Endothelial cell of umbilical vein (primary cell): ENCODE results near the gene CDH15. TPM values are rescaled to one million over a fixed set of nuclear protein-coding genes. Genes with fewer than 3 reads are reported as not detected.

Experiments
- BruUV-seq: library from RNA; stranded (reverse); fragments of 400-500 nt; replicated peaks from 2 replicates; lab custom pipeline; 2021; lab: Mats Ljungman, UMichigan
- CTCF ChIA-PET: fragments of 300-600, 350-600 bp; sonication (Branson Sonifier 250); formaldehyde crosslinking; loops from one replicate; lab custom pipeline; 2021; ENCODE audit warnings: antibody characterized with exemption, inconsistent platforms; lab: Charles Lee
- POLR2A ChIA-PET: fragments of 300-600, 350-600 bp; sonication (Branson Sonifier 250); formaldehyde crosslinking; loops from one replicate; lab custom pipeline; 2021; ENCODE audit warnings: antibody characterized with exemption, inconsistent platforms; lab: Charles Lee
- DNase-seq: peaks from one replicate; pipeline ENCODE4 v3.0.0-alpha.2; 2011; ENCODE audit warnings: low read depth, low spot score
- FAIRE-seq: peaks from 2 replicates; lab custom pipeline; 2011; peaks lifted over from hg19 to GRCh38; lab: Jason Lieb, UNC
- H2AFZ ChIP-seq: 2 replicates; pipeline ENCODE4 v1.6.0; 2012; ENCODE audit warnings: low read depth, low read length, control low read depth, inconsistent platforms
- H3K27ac ChIP-seq: 2 replicates; pipeline ENCODE4 v1.5.1; 2011; ENCODE audit warnings: low read depth, mild to moderate bottlenecking, control low read depth, low read length, moderate library complexity; ENCODE audit not compliant: insufficient read depth
- H3K27me3 ChIP-seq, 2 experiments: 2 replicates each; pipeline versions ENCODE4 v1.6.0 to v1.6.1; 2011; ENCODE audit warnings: low read length in 2 of 2, mixed read lengths in 1 of 2; ENCODE audit not compliant: control insufficient read depth in 2 of 2, insufficient read depth in 2 of 2
- H3K36me3 ChIP-seq, 2 experiments: 2 replicates in 1 of 2; 3 replicates in 1 of 2; pipeline ENCODE4 v1.5.1; 2011; ENCODE audit warnings: low read length in 2 of 2, mild to moderate bottlenecking in 1 of 2, moderate library complexity in 1 of 2; ENCODE audit not compliant: control insufficient read depth in 2 of 2, insufficient read depth in 2 of 2; ENCODE audit errors: extremely low read depth in 1 of 2
- H3K4me1 ChIP-seq: 3 replicates; pipeline ENCODE4 v1.5.1; 2011; ENCODE audit warnings: mild to moderate bottlenecking, low read length; ENCODE audit not compliant: control insufficient read depth, insufficient read depth; ENCODE audit errors: extremely low read depth
- H3K4me2 ChIP-seq: 2 replicates; pipeline ENCODE4 v1.6.1; 2011; ENCODE audit warnings: low read length, control low read depth, mixed read lengths; ENCODE audit not compliant: insufficient read depth
- H3K4me3 ChIP-seq, 3 experiments: fragments of 200-600 bp in 1 of 3; sonication (generic), shearing (Covaris generic) in 1 of 3; replicated peaks in 1 of 3; 2 replicates each; pipeline ENCODE4 v1.5.1; 2011 to 2016; ENCODE audit warnings: control low read depth in 3 of 3, low read length in 3 of 3, mild to moderate bottlenecking in 2 of 3, inconsistent platforms in 1 of 3, low read depth in 1 of 3, moderate library complexity in 1 of 3; ENCODE audit not compliant: insufficient read depth in 1 of 3
- H3K79me2 ChIP-seq: 2 replicates; pipeline ENCODE4 v1.6.0; 2012; ENCODE audit warnings: low read length, inconsistent platforms; ENCODE audit not compliant: control insufficient read depth, insufficient read depth
- H3K9ac ChIP-seq: replicated peaks from 2 replicates; pipeline ENCODE3; 2011; ENCODE audit warnings: low read length, control low read depth; ENCODE audit not compliant: insufficient read depth; ENCODE audit errors: extremely low read depth
- H3K9me1 ChIP-seq: replicated peaks from 3 replicates; pipeline ENCODE4 v1.6.0; 2011; ENCODE audit warnings: mild to moderate bottlenecking, low read length; ENCODE audit not compliant: control insufficient read depth, insufficient read depth; ENCODE audit errors: extremely low read depth
- H3K9me3 ChIP-seq: replicated peaks from 2 replicates; pipeline ENCODE4 v1.5.1; 2012; ENCODE audit warnings: low read length, inconsistent platforms; ENCODE audit not compliant: control insufficient read depth, insufficient read depth
- H4K20me1 ChIP-seq: replicated peaks from 2 replicates; pipeline ENCODE3; 2011; ENCODE audit warnings: mild to moderate bottlenecking, low read length; ENCODE audit not compliant: control insufficient read depth, insufficient read depth; ENCODE audit errors: extremely low read depth
- EZH2 ChIP-seq: IDR thresholded peaks from 2 replicates; pipeline ENCODE4 v1.6.1; 2012; ENCODE audit warnings: borderline replicate concordance, low read depth, mild to moderate bottlenecking, moderate library complexity, low read length, inconsistent platforms; ENCODE audit not compliant: severe bottlenecking
- FOS ChIP-seq: IDR thresholded peaks from 2 replicates; pipeline ENCODE4 v1.6.1; 2011; ENCODE audit warnings: mild to moderate bottlenecking, low read length, moderate library complexity, borderline replicate concordance; ENCODE audit not compliant: insufficient read depth
- GATA2 ChIP-seq: IDR thresholded peaks from 2 replicates; pipeline ENCODE4 v1.7.0; 2011; ENCODE audit warnings: low read depth, mild to moderate bottlenecking, moderate library complexity, mixed read lengths, low read length; ENCODE audit not compliant: insufficient read length, insufficient read depth
- JUN ChIP-seq: IDR thresholded peaks from 2 replicates; pipeline ENCODE4 v1.6.1; 2011; ENCODE audit warnings: borderline replicate concordance, low read depth; ENCODE audit not compliant: insufficient read length, insufficient read depth
- MAX ChIP-seq: IDR thresholded peaks from 2 replicates; pipeline ENCODE4 v1.6.1; 2011; ENCODE audit not compliant: insufficient read depth, insufficient read length
- MYC ChIP-seq: IDR thresholded peaks from one replicate; pipeline ENCODE4 v1.6.1; 2011; ENCODE audit warnings: mild to moderate bottlenecking, low read depth, low read length
- POLR2A ChIP-seq: IDR thresholded peaks from 2 replicates; pipeline ENCODE4 v1.6.1; 2012; ENCODE audit warnings: low read depth, mild to moderate bottlenecking, control low read depth, low read length
- POLR2AphosphoS5 ChIP-seq: IDR thresholded peaks from 2 replicates; pipeline ENCODE4 v1.6.1; 2012; ENCODE audit warnings: low read depth, mild to moderate bottlenecking, control low read depth, low read length, moderate library complexity; ENCODE audit not compliant: insufficient read depth
- dilution Hi-C: fragments of 300-500 bp; cut with MboI; formaldehyde crosslinking; loops from one replicate; pipeline ENCODE4 v1.15.0; 2019; ENCODE audit warnings: low sequenced_read_pairs; ENCODE audit not compliant: extremely low pct_ligation_motif_present
- intact Hi-C: fragments of 100-400 bp; cut with micrococcal nuclease; formaldehyde crosslinking; loops from one replicate; pipeline ENCODE4 v1.10.0; 2022
- polyA plus RNA-seq, 4 experiments: library from polyadenylated mRNA; depleted of rRNA in 3 of 4; stranded (reverse) in 3 of 4; unstranded in 1 of 4; fragments of >200 nt; gene quantifications; 2 replicates each; pipeline versions ENCODE4 v1.2.1 to v1.2.3, GENCODE V29; 2011 to 2012; ENCODE audit warnings: missing spikeins in 1 of 4
- total RNA-seq: library from RNA; stranded (reverse); gene quantifications from 2 replicates; pipeline ENCODE4 v1.2.3, GENCODE V29; 2021
- TF ChIP-seq, protein P1 (sequence below), 2 donors: IDR thresholded peaks; 1 replicate in 1 of 2; 2 replicates in 1 of 2; pipeline ENCODE4 v1.5.1; 2011; ENCODE audit warnings: low read length in 2 of 2, mild to moderate bottlenecking in 2 of 2, moderate library complexity in 2 of 2, control low read depth in 1 of 2, inconsistent platforms in 1 of 2, low read depth in 1 of 2; ENCODE audit not compliant: insufficient read depth in 1 of 2; ENCODE audit errors: extremely low read depth in 1 of 2

Gene CDH15
- total and polyA plus RNA-seq, 2 donors (not counting 3 experiments of a cell fraction or from before 2014, with no cell fraction given): 0.44 TPM; not detected in 1

- no peak for DNase-seq
- no peak overlapping the region for H3K9ac ChIP-seq
- intact Hi-C loops: no loop called here
- CTCF ChIA-PET: interaction anchor here (0.7 to 0.8 kb wide), 2 partner anchors 9 to 442 kb away, joined by 3 read pairs; partner anchors contain the start of gene CDH15
- H3K9me1 ChIP-seq: no peaks in the 10 kb centered on the region
- no peak overlapping the region for H3K4me3 ChIP-seq
- H3K27ac ChIP-seq: no peak overlapping the region
- H3K79me2 ChIP-seq: no peaks in the 10 kb centered on the region
- no peak overlapping the region for H3K4me2 ChIP-seq
- no peaks in the 10 kb centered on the region for H3K9me3 ChIP-seq
- H4K20me1 ChIP-seq: no peaks in the 10 kb centered on the region
- no peaks in the 10 kb centered on the region for H3K36me3 ChIP-seq
- no peak for FAIRE-seq
- H2AFZ ChIP-seq: no peak overlapping the region
- POLR2A ChIA-PET: no interaction called here
- dilution Hi-C loops: no loop called here
- H3K27me3 ChIP-seq: peaks cover 0 to 4% of the 10 kb centered on the region in 2 experiments
- BruUV-seq: no TSS peak
- no peaks in the 10 kb centered on the region for H3K4me1 ChIP-seq
- TF ChIP-seq EZH2 (no peak), MAX (no peak), GATA2 (no peak), MYC (no peak), POLR2AphosphoS5 (no peak), FOS (no peak), JUN (no peak), POLR2A (no peak)
- TF ChIP-seq, protein P1, sequence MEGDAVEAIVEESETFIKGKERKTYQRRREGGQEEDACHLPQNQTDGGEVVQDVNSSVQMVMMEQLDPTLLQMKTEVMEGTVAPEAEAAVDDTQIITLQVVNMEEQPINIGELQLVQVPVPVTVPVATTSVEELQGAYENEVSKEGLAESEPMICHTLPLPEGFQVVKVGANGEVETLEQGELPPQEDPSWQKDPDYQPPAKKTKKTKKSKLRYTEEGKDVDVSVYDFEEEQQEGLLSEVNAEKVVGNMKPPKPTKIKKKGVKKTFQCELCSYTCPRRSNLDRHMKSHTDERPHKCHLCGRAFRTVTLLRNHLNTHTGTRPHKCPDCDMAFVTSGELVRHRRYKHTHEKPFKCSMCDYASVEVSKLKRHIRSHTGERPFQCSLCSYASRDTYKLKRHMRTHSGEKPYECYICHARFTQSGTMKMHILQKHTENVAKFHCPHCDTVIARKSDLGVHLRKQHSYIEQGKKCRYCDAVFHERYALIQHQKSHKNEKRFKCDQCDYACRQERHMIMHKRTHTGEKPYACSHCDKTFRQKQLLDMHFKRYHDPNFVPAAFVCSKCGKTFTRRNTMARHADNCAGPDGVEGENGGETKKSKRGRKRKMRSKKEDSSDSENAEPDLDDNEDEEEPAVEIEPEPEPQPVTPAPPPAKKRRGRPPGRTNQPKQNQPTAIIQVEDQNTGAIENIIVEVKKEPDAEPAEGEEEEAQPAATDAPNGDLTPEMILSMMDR (IDR thresholded peaks at IDR 0.05; ENCODE audit: extremely low read depth in 1 of 2, insufficient read depth in 1 of 2, low read depth in 1 of 2, low read length in 2 of 2): no peak
Measured at GRCh38 chr16:89179656-89180315, 8.2 kb downstream of the CDH15 start.
